SU-DHL-6 (cell line): ENCODE data around the gene KASH5.

Experiments used
- H2AFZ ChIP-seq: fragments of 200-600 bp; sonication (generic); 2 replicates; pipeline ENCODE4 v1.6.1; 2014; ENCODE audit warnings: low read depth, mild to moderate bottlenecking, moderate library complexity, mixed read lengths, antibody characterized with exemption, low read length; ENCODE audit not compliant: severe bottlenecking
- H3F3A ChIP-seq: fragments of 200-600 bp; shearing (Covaris generic); 2 replicates; pipeline ENCODE4 v1.6.0; 2016; ENCODE audit warnings: antibody characterized with exemption, mild to moderate bottlenecking; ENCODE audit not compliant: insufficient read depth
- H3K27ac ChIP-seq: fragments of 200-600 bp; sonication (generic); 2 replicates; pipeline ENCODE4 v1.5.1; 2016; ENCODE audit warnings: low read depth, mild to moderate bottlenecking, low read length, moderate library complexity, mixed read lengths
- H3K27me3 ChIP-seq: fragments of 200-600 bp; sonication (generic), shearing (Covaris generic); 2 replicates; pipeline ENCODE4 v1.6.0; 2014; ENCODE audit warnings: mild to moderate bottlenecking, low read length
- H3K36me3 ChIP-seq: fragments of 200-600 bp; sonication (generic); 2 replicates; pipeline ENCODE4 v1.6.1; 2014; ENCODE audit warnings: mild to moderate bottlenecking, low read length, mixed read lengths
- H3K4me2 ChIP-seq: fragments of 300-600, 200-600 bp; shearing (Covaris generic), sonication (generic); 2 replicates; pipeline ENCODE4 v1.6.0; 2014; ENCODE audit warnings: low read length, low read depth, mild to moderate bottlenecking; ENCODE audit not compliant: poor library complexity, severe bottlenecking
- H3K4me3 ChIP-seq: fragments of 200-600 bp; sonication (generic); 2 replicates; pipeline ENCODE4 v1.5.1; 2014; ENCODE audit warnings: antibody characterized with exemption, low read length, mild to moderate bottlenecking, mixed read lengths; ENCODE audit not compliant: insufficient read depth, poor library complexity, severe bottlenecking
- H3K79me2 ChIP-seq: fragments of 200-600 bp; sonication (generic); 2 replicates; pipeline ENCODE4 v1.6.1; 2014; ENCODE audit warnings: mild to moderate bottlenecking, low read length, moderate library complexity; ENCODE audit not compliant: insufficient read depth
- H3K9ac ChIP-seq: fragments of 200-600 bp; sonication (generic); 2 replicates; pipeline ENCODE4 v1.7.0; 2014; ENCODE audit warnings: mild to moderate bottlenecking, low read length
- H3K9me2 ChIP-seq: fragments of 200-600 bp; sonication (generic); replicated peaks from 2 replicates; pipeline ENCODE4 v1.6.1; 2014; ENCODE audit warnings: low read length; ENCODE audit not compliant: insufficient read depth
- H3K9me3 ChIP-seq: fragments of 200-600 bp; sonication (generic); 2 replicates; pipeline ENCODE4 v1.6.1; 2014; ENCODE audit warnings: low read length, mixed read lengths; ENCODE audit not compliant: insufficient read depth
- H4K20me1 ChIP-seq: fragments of 200-600 bp; sonication (generic); 2 replicates; pipeline ENCODE4 v1.6.1; 2014; ENCODE audit warnings: low read depth, mild to moderate bottlenecking, antibody characterized with exemption, low read length, moderate library complexity, mixed read lengths
- EZH2phosphoT487 ChIP-seq: fragments of 200-600 bp; sonication (generic), shearing (Covaris generic); conservative IDR thresholded peaks from 2 replicates; pipeline ENCODE4 v1.6.1; 2018; ENCODE audit warnings: mild to moderate bottlenecking, antibody characterized with exemption, low read length, moderate library complexity, mixed read lengths
- TF ChIP-seq, protein P1 (sequence below): fragments of 200-600 bp; sonication (generic); IDR thresholded peaks from one replicate; pipeline ENCODE4 v1.5.1; 2017; ENCODE audit warnings: antibody characterized with exemption, mild to moderate bottlenecking, low read length, moderate library complexity; ENCODE audit not compliant: insufficient read depth, poor library complexity, severe bottlenecking

KASH5 gene

DNA sequence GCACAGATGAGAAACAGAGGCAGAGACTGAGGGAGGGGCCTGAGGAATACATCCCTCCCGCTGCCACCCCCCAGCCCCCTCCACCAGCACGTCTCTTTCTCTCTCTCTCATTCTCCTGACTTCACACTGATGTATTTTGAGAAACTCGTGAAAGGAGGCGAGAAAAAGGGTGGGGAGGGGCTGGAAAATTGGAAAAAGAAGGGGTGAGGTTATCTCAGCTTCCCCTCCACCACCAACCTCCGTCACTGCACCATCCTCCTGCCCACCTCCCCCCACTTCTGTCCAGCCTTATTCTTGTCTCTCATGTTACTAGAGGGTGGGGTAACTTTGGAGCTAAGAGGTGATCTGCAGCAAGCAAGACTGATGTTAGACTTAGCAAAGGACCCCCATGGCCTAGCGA, 51.8 kb downstream of the KASH5 start:
- TF ChIP-seq, protein P1, sequence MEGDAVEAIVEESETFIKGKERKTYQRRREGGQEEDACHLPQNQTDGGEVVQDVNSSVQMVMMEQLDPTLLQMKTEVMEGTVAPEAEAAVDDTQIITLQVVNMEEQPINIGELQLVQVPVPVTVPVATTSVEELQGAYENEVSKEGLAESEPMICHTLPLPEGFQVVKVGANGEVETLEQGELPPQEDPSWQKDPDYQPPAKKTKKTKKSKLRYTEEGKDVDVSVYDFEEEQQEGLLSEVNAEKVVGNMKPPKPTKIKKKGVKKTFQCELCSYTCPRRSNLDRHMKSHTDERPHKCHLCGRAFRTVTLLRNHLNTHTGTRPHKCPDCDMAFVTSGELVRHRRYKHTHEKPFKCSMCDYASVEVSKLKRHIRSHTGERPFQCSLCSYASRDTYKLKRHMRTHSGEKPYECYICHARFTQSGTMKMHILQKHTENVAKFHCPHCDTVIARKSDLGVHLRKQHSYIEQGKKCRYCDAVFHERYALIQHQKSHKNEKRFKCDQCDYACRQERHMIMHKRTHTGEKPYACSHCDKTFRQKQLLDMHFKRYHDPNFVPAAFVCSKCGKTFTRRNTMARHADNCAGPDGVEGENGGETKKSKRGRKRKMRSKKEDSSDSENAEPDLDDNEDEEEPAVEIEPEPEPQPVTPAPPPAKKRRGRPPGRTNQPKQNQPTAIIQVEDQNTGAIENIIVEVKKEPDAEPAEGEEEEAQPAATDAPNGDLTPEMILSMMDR, result no peak
- no peak for TF ChIP-seq EZH2phosphoT487
- Histone ChIP-seq H3K27me3 (no peaks in the 10 kb centered on the region), H4K20me1 (no peaks in the 10 kb centered on the region)

DNA sequence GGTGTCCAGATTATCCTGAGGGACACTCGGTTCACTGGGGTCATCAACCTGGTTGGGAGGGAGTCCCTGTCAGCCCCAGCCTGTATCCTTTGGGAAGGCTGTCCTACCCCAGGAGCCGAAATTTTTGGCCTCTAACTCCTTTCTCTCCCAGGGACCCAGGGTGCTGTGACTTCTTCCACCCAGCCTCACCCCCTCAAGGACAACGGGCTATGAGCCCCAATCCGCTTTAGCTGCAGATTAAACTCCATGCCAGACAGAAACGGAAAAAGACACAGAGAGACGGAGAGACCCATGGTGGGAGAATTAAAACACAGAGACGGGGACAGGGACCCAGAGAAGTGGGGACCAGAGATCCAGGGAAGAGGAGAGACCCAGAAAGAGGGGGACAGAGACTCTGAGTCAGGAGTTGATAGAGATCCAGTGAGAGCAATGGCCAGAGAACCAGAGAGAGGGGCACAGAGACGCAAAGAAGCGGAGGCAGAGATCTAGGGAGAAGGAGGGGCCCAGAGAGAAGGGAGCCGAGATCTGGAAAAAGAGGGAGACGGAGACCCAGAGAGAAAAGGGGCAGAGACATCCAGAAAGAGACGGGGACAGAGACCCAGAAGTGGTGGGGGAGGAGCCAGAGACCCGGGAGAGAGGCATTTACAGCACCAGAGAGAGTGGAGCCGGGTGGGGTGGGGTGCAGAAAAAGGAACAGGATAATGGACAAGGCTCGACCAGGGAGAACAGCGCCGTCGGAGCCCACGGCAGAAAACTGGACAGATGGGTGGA, 52.6 kb downstream of the KASH5 start:
- H3K79me2 ChIP-seq, result no peaks in the 10 kb centered on the region
- H4K20me1 ChIP-seq, result no peaks in the 10 kb centered on the region
- no peak overlapping the region for H3K4me3 ChIP-seq
- no peak overlapping the region for H3K27ac ChIP-seq
- no peaks in the 10 kb centered on the region for H3K9me3 ChIP-seq
- H3K36me3 ChIP-seq, result no peaks in the 10 kb centered on the region
- H3K9me2 ChIP-seq, result no peaks in the 10 kb centered on the region
- 0 out of 2 replicates have a peak, but pooled peaks cover 5% of the 10 kb centered on the region for H3F3A ChIP-seq
- no peak overlapping the region for H3K9ac ChIP-seq
- TF ChIP-seq, protein P1, result no peak
- TF ChIP-seq EZH2phosphoT487, result no peak
- H2AFZ ChIP-seq, result no peak overlapping the region
- no peak overlapping the region for H3K4me2 ChIP-seq
- H3K27me3 ChIP-seq, result no peaks in the 10 kb centered on the region

More for the DNA sequence above, 51.8 kb downstream of the KASH5 start:
- no peaks in the 10 kb centered on the region for H3K9me3 ChIP-seq
- no peaks in the 10 kb centered on the region for H3K36me3 ChIP-seq
- no peak overlapping the region for H3K4me2 ChIP-seq
- no peaks in the 10 kb centered on the region for H3K79me2 ChIP-seq
- no peak overlapping the region for H2AFZ ChIP-seq
- H3K9me2 ChIP-seq, result no peaks in the 10 kb centered on the region
- H3K27ac ChIP-seq, result no peak overlapping the region
- H3K4me3 ChIP-seq, result no peak overlapping the region
- no peaks in the 10 kb centered on the region for H3F3A ChIP-seq
- H3K9ac ChIP-seq, result no peak overlapping the region

DNA sequence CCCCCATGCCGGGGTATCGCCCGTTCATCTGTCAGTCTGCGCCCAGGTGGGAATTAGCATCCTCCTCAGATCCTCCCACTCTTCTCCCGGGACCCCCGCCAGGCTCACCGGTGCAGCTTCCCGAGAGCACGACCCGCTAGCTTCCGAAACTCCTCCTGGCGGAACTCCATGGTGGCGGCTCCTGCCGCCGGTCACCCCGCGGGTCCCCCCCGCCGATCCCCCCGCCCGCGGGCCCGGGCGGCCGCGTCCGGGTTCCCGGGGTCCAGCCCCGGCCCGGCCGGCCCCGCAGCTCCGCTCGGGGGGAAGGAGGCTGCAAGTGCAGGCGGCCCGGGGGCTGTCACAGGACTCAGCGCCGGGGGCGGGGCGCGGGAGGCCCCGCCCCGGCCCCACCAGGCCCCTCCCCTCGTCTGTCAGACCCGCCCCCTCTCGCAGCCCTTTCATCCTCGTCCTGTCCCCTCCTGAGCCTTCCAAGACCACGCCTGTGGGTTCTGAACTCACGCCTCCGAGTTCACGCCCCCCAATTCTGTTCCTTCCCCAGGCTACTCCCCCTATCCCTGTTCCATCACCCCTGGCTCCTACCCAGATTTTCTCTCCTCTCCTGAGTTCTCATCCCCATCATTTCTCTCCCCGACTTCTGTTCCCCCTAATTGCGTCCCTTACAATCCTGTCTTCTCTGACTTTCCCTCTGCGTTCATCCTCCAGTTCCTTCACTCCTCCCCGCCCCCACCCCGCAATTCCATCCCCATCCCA, 53.3 kb downstream of the KASH5 start, which contains the start of gene SLC17A7:
Gene SLC17A7 (minus strand): TSS at position 318 of the 750 bp plus-strand sequence. CDS start 148 bp downstream, at position 170.
- Histone ChIP-seq H3K27me3 (no peaks in the 10 kb centered on the region), H3K4me2 (no peak within 1 kb of the TSS)

More for the DNA sequence above, 53.3 kb downstream of the KASH5 start, which contains the start of gene SLC17A7:
- no peak within 1 kb of the TSS for H3K27ac ChIP-seq
- TF ChIP-seq EZH2phosphoT487, result no peak
- TF ChIP-seq, protein P1, result no peak
- no peaks in the 10 kb centered on the region for H3K36me3 ChIP-seq
- H2AFZ ChIP-seq, result no peak within 1 kb of the TSS
- no peaks in the 10 kb centered on the region for H4K20me1 ChIP-seq
- H3K9me2 ChIP-seq, result no peaks in the 10 kb centered on the region
- H3F3A ChIP-seq, result 0 out of 2 replicates have a peak, but pooled peaks cover 5% of the 10 kb centered on the region
- H3K79me2 ChIP-seq, result no peaks in the 10 kb centered on the region
- no peaks in the 10 kb centered on the region for H3K9me3 ChIP-seq
- no peak within 1 kb of the TSS for H3K9ac ChIP-seq
- H3K4me3 ChIP-seq, result no peak within 1 kb of the TSS
